RWPE1 (cell line): ENCODE data around the gene CNOT11.
"Not testable (repeated sequence)": the region's sequence is repeated elsewhere in the genome, so short reads cannot be mapped to it uniquely, and the experiment has no call there.

Experiments
- CTCF ChIA-PET: fragments of 350-600 bp; sonication (Branson Sonifier 250); formaldehyde crosslinking; extraction: SDS; loops from one replicate; lab custom pipeline; 2021; lab: Yijun Ruan, JAX
- POLR2A ChIA-PET: fragments of 400-600 bp; formaldehyde crosslinking; extraction: SDS; loops from one replicate; lab custom pipeline; 2020; ENCODE audit warnings: antibody characterized with exemption; ENCODE audit not compliant: low non-redundant PET; lab: Yijun Ruan, JAX
- DNase-seq: peaks from one replicate; pipeline ENCODE4 v3.0.0; 2012; ENCODE audit warnings: low spot score
- H3K27ac ChIP-seq: fragments of 450-650 bp; 2 replicates; pipeline ENCODE4 v1.5.1; 2017
- CTCF ChIP-seq: fragments of 450-650 bp; conservative IDR thresholded peaks from 2 replicates; pipeline ENCODE4 v1.5.1; 2017; ENCODE audit warnings: low read depth, mild to moderate bottlenecking

CNOT11 gene

GRCh38 chr2:101238930-101239759 lies 13.5 kb upstream of the CNOT11 start:
- CTCF ChIA-PET: interaction anchor here (0.6 kb wide), 1 partner anchor 75 kb away, joined by 3 read pairs; no protein-coding TSS in a partner anchor
- no peak for DNase-seq
- no peak for TF ChIP-seq CTCF
- H3K27ac ChIP-seq: no peak overlapping the region
- POLR2A ChIA-PET: no interaction called here

DNA sequence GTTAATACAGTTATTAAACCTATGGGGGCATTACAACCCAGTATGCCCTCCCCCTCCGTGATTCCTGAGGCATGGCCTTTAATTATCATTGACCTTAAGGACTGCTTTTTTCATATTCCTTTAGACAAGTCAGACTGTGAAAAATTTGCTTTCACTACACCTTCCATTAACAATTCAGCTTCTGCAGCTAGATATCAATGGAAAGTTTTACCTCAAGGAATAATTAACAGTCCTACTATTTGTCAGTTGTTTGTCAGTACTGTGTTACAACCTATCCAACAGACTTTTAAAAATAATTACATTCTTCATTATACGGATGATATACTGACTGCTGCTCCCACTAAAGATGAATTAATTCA lies 12.9 kb upstream of the CNOT11 start:
- POLR2A ChIA-PET, H3K27ac ChIP-seq, DNase-seq: not testable (repeated sequence)
- CTCF ChIA-PET: interaction anchor here (0.6 to 1.0 kb wide), 2 partner anchors 18 to 75 kb away, joined by 3 read pairs; no protein-coding TSS in a partner anchor

DNA sequence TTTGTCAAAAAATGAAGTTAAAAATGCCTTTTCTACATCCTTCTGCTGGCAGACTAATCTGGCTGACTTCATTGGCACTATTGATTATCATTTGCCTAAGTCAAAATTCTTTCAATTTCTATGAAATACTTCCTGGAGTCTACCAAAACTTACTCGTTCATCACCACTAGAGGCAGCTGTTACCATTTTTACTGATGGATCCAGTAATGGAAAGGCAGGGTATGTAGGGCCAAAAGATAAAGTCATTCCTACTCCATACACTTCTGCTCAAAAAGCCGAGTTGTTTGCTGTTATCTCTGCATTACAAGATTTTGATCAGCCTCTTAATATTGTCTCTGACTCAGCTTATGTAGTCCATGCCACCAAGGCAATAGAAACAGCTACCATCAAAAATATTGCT lies 12.0 kb upstream of the CNOT11 start:
- peak; percentile 46 for TF ChIP-seq CTCF
- CTCF ChIA-PET: interaction anchor here (0.6 to 1.4 kb wide), 5 partner anchors 16 to 586 kb away, joined by 3 to 6 read pairs (median 3); no protein-coding TSS in a partner anchor
- DNase-seq, H3K27ac ChIP-seq, POLR2A ChIA-PET: not testable (repeated sequence)

GRCh38 chr2:101241158-101241557 lies 11.5 kb upstream of the CNOT11 start:
- CTCF ChIA-PET: interaction anchor here (0.6 to 1.4 kb wide), 5 partner anchors 16 to 1065 kb away, joined by 3 to 6 read pairs (median 4); no protein-coding TSS in a partner anchor
- no peak overlapping the region for H3K27ac ChIP-seq
- POLR2A ChIA-PET: no interaction called here
- TF ChIP-seq CTCF: no peak
- DNase-seq: no peak

- H3K27ac ChIP-seq, CTCF ChIA-PET, DNase-seq, POLR2A ChIA-PET: not testable (repeated sequence)
Measured at GRCh38 chr2:101244373-101244772, 8.3 kb upstream of the CNOT11 start.

- DNase-seq, POLR2A ChIA-PET, H3K27ac ChIP-seq: not testable (repeated sequence)
- CTCF ChIA-PET: interaction anchor here (0.7 kb wide), 1 partner anchor 114 kb away, joined by 3 read pairs; no protein-coding TSS in a partner anchor
Measured at GRCh38 chr2:101244899-101245298, 7.8 kb upstream of the CNOT11 start.

- POLR2A ChIA-PET, H3K27ac ChIP-seq, DNase-seq: not testable (repeated sequence)
- CTCF ChIA-PET: interaction anchor here (0.7 kb wide), 1 partner anchor 115 kb away, joined by 3 read pairs; no protein-coding TSS in a partner anchor
Measured at GRCh38 chr2:101245468-101245867, 7.2 kb upstream of the CNOT11 start.

DNA sequence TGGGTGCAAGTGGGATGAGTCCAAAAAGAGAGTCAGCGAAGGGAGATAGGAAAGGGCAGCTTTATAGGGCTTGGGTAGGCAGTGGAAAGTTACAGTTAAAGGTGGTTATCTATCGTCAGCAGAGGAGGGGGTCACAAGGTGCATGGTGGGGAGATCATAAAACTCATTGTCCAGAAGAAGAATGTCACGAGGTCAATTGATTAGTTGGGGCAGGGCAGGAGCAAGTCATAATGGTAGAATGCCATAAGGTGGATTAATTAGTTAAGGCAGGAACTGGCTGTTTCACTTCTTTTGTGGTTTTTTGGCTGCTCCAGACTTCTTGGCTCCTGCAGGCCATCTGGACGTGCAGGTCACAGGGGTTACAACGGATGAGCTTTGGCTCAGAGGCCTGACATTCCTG lies 3.9 kb upstream of the CNOT11 start:
- DNase-seq, POLR2A ChIA-PET, H3K27ac ChIP-seq, CTCF ChIA-PET: not testable (repeated sequence)

DNA sequence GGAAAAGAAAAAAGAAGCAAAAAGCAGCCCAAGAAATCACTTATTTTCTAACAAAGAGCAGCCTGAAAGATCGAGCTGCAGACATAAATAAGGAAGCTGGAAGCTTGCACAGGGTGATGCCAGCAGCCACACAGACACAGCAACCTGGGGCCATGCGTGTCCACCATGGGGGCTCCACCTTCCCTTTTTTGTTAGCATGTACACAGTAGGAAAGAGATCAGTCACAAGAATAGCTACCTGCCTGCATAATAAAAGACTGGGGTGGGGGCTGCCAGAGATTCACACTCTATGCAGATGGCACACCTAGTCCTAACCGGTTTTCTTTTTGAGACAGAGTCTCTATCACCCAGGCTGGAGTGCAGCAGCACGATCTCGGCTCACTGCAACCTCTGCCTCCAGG lies 2.9 kb upstream of the CNOT11 start:
- no peak for TF ChIP-seq CTCF
- ChIA-PET CTCF (no interaction called here), POLR2A (no interaction called here)
- DNase-seq: no peak
- H3K27ac ChIP-seq: no peak overlapping the region

DNA sequence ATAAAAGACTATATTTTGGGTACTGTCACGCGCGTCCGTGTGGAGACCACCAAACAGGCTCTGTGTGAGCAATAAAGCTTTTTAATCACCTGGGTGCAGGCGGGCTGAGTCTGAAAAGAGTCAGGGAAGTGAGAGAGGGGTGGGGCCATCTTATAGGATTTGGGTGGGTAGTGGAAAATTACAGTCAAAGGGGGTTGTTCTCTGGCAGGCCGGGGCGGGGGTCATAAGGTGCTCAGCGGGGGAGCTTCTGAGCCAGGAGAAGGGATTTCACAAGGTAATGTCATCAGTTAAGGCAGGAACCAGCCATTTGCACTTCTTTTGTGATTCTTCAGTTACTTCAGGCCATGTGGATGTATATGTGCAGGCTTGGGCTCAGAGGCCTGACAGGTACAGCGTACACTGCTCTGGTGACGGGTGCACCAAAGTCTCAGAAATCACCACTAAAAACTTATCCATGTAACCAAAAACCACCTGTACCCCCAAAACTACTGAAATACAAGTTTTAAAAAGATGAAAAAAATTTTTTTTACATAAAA lies 1.4 kb upstream of the CNOT11 start:
- H3K27ac ChIP-seq, POLR2A ChIA-PET, DNase-seq: not testable (repeated sequence)
- CTCF ChIA-PET: interaction anchor here (0.6 to 0.9 kb wide), 5 partner anchors 239 to 1933 kb away, joined by 3 to 4 read pairs (median 3); no protein-coding TSS in a partner anchor
